ENCODE measurements around the gene GAP43. TPM values are rescaled to one million over a fixed set of nuclear protein-coding genes. Genes with fewer than 3 reads are reported as not detected.

GAP43 gene
- total RNA-seq, 1 donor from 2014 or later, result 0.21 TPM

DNA sequence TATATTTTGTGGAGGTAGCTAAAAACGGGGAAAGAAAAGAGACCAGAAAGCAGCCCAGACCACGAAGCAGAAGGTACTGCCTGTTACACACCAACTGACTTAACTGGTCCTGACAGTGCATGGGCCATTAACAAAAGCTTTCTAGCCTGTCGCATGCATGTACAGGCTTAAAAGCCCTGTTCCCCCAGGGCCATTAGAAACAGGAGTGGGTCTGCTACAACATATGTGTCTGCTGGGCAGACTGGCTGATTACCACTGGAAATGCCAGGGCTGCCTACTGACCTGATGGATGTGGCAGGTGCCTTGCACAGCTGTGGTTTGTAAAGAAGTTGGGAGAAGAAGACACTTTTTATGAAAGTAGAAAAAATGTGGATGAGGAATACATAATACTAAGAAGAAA lies 137.4 kb downstream of the GAP43 start:
- Histone ChIP-seq H3K4me3 (ENCODE audit: low read depth, low read length) (no peak overlapping the region), H3K36me3 (ENCODE audit: control insufficient read depth, insufficient read depth, low read length) (no peaks in the 10 kb centered on the region), H3K27me3 (ENCODE audit: control insufficient read depth, insufficient read depth, low read length) (peaks cover 2% of the 10 kb centered on the region)
- TF ChIP-seq, protein P1, sequence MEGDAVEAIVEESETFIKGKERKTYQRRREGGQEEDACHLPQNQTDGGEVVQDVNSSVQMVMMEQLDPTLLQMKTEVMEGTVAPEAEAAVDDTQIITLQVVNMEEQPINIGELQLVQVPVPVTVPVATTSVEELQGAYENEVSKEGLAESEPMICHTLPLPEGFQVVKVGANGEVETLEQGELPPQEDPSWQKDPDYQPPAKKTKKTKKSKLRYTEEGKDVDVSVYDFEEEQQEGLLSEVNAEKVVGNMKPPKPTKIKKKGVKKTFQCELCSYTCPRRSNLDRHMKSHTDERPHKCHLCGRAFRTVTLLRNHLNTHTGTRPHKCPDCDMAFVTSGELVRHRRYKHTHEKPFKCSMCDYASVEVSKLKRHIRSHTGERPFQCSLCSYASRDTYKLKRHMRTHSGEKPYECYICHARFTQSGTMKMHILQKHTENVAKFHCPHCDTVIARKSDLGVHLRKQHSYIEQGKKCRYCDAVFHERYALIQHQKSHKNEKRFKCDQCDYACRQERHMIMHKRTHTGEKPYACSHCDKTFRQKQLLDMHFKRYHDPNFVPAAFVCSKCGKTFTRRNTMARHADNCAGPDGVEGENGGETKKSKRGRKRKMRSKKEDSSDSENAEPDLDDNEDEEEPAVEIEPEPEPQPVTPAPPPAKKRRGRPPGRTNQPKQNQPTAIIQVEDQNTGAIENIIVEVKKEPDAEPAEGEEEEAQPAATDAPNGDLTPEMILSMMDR (IDR thresholded peaks at IDR 0.05; ENCODE audit: insufficient read depth, low read length, poor library complexity, severe bottlenecking), result no peak
- DNase-seq (ENCODE audit: low read depth), result no peak

DNA sequence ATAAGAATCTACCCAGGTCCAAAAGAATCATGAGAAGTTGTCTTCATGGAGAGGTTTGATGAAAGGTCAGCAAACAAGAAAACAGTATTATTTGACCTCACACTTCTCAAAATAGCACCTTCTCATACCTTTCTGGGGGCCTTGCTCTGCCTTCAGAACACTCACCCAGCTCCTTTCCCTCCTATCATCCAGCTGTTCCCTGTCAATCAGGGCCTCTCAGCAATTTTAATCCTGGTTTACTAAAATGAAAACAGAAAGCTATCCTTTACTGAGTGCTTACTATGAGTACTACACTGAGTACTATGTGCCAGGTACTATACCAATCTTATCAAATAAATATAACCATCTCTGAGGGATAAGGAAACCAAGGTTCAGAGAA lies 138.6 kb downstream of the GAP43 start:
- TF ChIP-seq, protein P1 (IDR thresholded peaks at IDR 0.05; ENCODE audit: insufficient read depth, low read length, poor library complexity, severe bottlenecking), result no peak
- no peak for DNase-seq (ENCODE audit: low read depth)

DNA sequence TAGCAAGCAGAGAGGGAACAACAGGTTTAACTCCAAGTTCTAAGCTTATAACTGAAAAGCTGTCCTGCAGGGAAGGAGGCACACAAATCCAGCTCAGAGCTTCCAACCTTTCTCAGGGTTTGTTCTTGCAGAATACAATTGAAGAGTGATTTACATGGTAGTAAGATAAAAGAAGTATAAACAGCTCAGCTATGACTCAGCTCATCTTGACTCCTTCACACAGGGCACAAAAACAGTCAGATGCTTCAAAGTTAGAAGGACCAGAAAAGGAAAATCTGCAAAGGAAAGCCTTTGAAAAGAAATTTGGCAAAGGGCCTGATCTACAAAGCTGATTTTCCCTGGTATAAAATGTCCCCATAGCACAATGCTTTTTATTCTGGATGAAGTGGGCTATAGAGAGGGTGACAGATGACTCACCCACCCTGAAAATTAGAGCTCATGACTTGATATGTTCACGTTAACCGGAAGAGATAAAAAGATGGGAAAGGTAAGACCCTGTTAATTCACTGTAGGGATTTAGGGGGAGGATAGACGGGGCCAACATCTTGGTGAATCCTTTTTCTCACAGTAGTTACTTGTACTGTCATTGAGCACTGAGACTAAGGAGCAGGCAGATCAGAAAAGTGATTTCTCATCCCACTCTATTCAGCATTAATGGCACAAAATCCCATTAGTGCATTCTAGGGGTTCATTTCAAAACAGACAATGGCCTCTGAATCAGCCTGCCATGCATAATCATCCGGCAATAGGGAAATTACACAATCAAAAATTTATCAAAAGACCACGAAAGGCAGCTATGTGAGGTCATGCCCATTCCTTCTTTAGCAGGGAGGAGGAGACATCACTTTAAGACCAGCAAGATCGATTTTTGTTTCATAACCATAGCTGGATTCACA lies 143.5 kb downstream of the GAP43 start:
- Histone ChIP-seq H3K27me3 (ENCODE audit: control insufficient read depth, insufficient read depth, low read length) (no peaks in the 10 kb centered on the region), H3K4me3 (ENCODE audit: low read depth, low read length) (no peak overlapping the region), H3K36me3 (ENCODE audit: control insufficient read depth, insufficient read depth, low read length) (no peaks in the 10 kb centered on the region)
- TF ChIP-seq, protein P1 (IDR thresholded peaks at IDR 0.05; ENCODE audit: insufficient read depth, low read length, poor library complexity, severe bottlenecking), result no peak
- no peak for DNase-seq (ENCODE audit: low read depth)

More for the DNA sequence above, 138.6 kb downstream of the GAP43 start:
- peaks cover 2% of the 10 kb centered on the region for H3K27me3 ChIP-seq (ENCODE audit: control insufficient read depth, insufficient read depth, low read length)
- no peak overlapping the region for H3K4me3 ChIP-seq (ENCODE audit: low read depth, low read length)
- no peaks in the 10 kb centered on the region for H3K36me3 ChIP-seq (ENCODE audit: control insufficient read depth, insufficient read depth, low read length)

DNA sequence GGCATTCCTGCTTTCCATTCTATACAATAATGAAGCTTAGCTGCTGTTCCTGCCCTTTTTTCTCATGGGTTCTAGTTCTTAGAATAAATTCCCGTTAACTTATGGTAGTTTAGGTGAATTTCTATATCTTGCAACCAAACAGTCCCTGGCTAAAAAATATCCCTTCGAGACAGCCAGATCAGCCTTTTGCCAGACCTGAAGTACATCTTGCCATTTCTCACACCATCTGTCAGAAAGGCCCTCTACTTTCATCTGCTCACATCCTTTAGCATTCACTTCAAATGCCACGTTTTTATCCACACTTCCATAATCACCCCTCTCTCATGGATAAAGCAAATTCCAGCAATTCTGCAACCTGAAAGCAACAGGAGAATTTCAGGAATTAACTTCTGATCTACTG lies 145.4 kb downstream of the GAP43 start:
- no peaks in the 10 kb centered on the region for H3K27me3 ChIP-seq (ENCODE audit: control insufficient read depth, insufficient read depth, low read length)
- no peaks in the 10 kb centered on the region for H3K36me3 ChIP-seq (ENCODE audit: control insufficient read depth, insufficient read depth, low read length)
- TF ChIP-seq, protein P1 (IDR thresholded peaks at IDR 0.05; ENCODE audit: insufficient read depth, low read length, poor library complexity, severe bottlenecking), result no peak
- H3K4me3 ChIP-seq (ENCODE audit: low read depth, low read length), result no peak overlapping the region
- no peak for DNase-seq (ENCODE audit: low read depth)
